GM23338 (cell line): ENCODE data around the gene PIF1. TPM values are rescaled to one million over a fixed set of nuclear protein-coding genes. Genes with fewer than 3 reads are reported as not detected.

ENCODE experiments used
- ATAC-seq: fragments of 200-7000 bp; cut with Tn5 transposase; 3 replicates; pipeline ENCODE4 v1.9.1; 2020
- DNase-seq: peaks from one replicate; pipeline ENCODE4 v3.0.0-alpha.2; 2015; ENCODE audit warnings: low spot score
- H2AFZ ChIP-seq: fragments of 200-600 bp; sonication (generic); 2 replicates; pipeline ENCODE4 v1.8.0; 2016; ENCODE audit warnings: antibody characterized with exemption, mild to moderate bottlenecking, moderate library complexity
- H3F3A ChIP-seq: fragments of 200-600 bp; sonication (generic); replicated peaks from 2 replicates; pipeline ENCODE4 v1.8.0; 2017; ENCODE audit warnings: antibody characterized with exemption, mixed run types, low read depth
- H3K27ac ChIP-seq: fragments of 200-600 bp; sonication (generic); 2 replicates; pipeline ENCODE4 v1.6.1; 2016; ENCODE audit warnings: low read depth
- H3K27me3 ChIP-seq: fragments of 200-600 bp; sonication (generic); 2 replicates; pipeline ENCODE4 v1.8.0; 2016; ENCODE audit warnings: mild to moderate bottlenecking, mixed run types, moderate library complexity; ENCODE audit not compliant: insufficient read depth
- H3K36me3 ChIP-seq: fragments of 200-600 bp; sonication (generic); 2 replicates; pipeline ENCODE4 v1.8.0; 2016; ENCODE audit warnings: mild to moderate bottlenecking; ENCODE audit not compliant: insufficient read depth
- H3K4me1 ChIP-seq: fragments of 200-600 bp; sonication (generic); 2 replicates; pipeline ENCODE4 v1.8.0; 2016; ENCODE audit warnings: mild to moderate bottlenecking, moderate library complexity; ENCODE audit not compliant: insufficient read depth
- H3K4me2 ChIP-seq: fragments of 200-600 bp; sonication (generic); 2 replicates; pipeline ENCODE4 v1.7.1; 2017; ENCODE audit warnings: mixed run types
- H3K4me3 ChIP-seq: fragments of 200-600 bp; sonication (generic); 2 replicates; pipeline ENCODE4 v1.6.1; 2016; ENCODE audit warnings: mixed run types
- H3K79me2 ChIP-seq: fragments of 200-600 bp; sonication (generic); replicated peaks from 2 replicates; pipeline ENCODE4 v1.8.0; 2017; ENCODE audit warnings: mild to moderate bottlenecking; ENCODE audit not compliant: insufficient read depth
- H3K9me2 ChIP-seq: fragments of 200-600 bp; sonication (generic); 2 replicates; pipeline ENCODE4 v1.8.0; 2017; ENCODE audit not compliant: insufficient read depth
- H4K20me1 ChIP-seq: fragments of 200-600 bp; sonication (generic); replicated peaks from 2 replicates; pipeline ENCODE4 v1.8.0; 2017; ENCODE audit warnings: mild to moderate bottlenecking; ENCODE audit not compliant: insufficient read depth
- H3K27ac Mint-ChIP-seq: 2 replicates; pipeline ENCODE4 v1.8.0; 2020; ENCODE audit warnings: inconsistent platforms, mild to moderate bottlenecking, moderate library complexity, mixed read lengths
- H3K27me3 Mint-ChIP-seq: 3 replicates; pipeline ENCODE4 v1.8.0; 2022; ENCODE audit warnings: low read depth, mild to moderate bottlenecking, moderate library complexity, mixed read lengths, inconsistent platforms; ENCODE audit not compliant: insufficient read depth, poor library complexity
- H3K36me3 Mint-ChIP-seq: 3 replicates; pipeline ENCODE4 v1.8.0; 2021; ENCODE audit warnings: low read depth, mild to moderate bottlenecking, inconsistent platforms, moderate library complexity, mixed read lengths
- H3K4me1 Mint-ChIP-seq: 3 replicates; pipeline ENCODE4 v1.8.0; 2020; ENCODE audit warnings: mild to moderate bottlenecking, inconsistent platforms, mixed read lengths
- H3K4me3 Mint-ChIP-seq: 3 replicates; pipeline ENCODE4 v1.8.0; 2021; ENCODE audit warnings: moderate library complexity, mild to moderate bottlenecking, inconsistent platforms, mixed read lengths
- H3K9me3 Mint-ChIP-seq: 3 replicates; pipeline ENCODE4 v1.8.0; 2020; ENCODE audit warnings: moderate library complexity, mild to moderate bottlenecking, inconsistent platforms, mixed read lengths
- CREB1 ChIP-seq: fragments of 250-450 bp; sonication (Bioruptor Pico); IDR thresholded peaks from 2 replicates; pipeline ENCODE4 v1.5.0; 2020; ENCODE audit warnings: low read depth, mild to moderate bottlenecking, moderate library complexity
- EZH2 ChIP-seq: fragments of 200-600 bp; sonication (generic); IDR thresholded peaks from one replicate; pipeline ENCODE4 v1.8.0; 2017; ENCODE audit warnings: antibody characterized with exemption, mild to moderate bottlenecking, low read depth; ENCODE audit not compliant: unreplicated experiment
- EZH2phosphoT487 ChIP-seq: fragments of 200-600 bp; sonication (generic); IDR thresholded peaks from one replicate; pipeline ENCODE4 v1.8.1; 2018; ENCODE audit warnings: antibody characterized with exemption; ENCODE audit not compliant: unreplicated experiment
- NANOG ChIP-seq: IDR thresholded peaks from 2 replicates; pipeline ENCODE4 v1.6.1; 2016; ENCODE audit warnings: antibody characterized with exemption, borderline replicate concordance
- ZNF114 ChIP-seq: fragments of 250-450 bp; sonication (Bioruptor Pico); IDR thresholded peaks from 2 replicates; pipeline ENCODE4 v1.5.0; 2020; ENCODE audit warnings: mild to moderate bottlenecking, moderate library complexity
- polyA plus RNA-seq: library from polyadenylated mRNA; unstranded; fragments of >200 nt; fragmentation: Nextera tagmentation; extraction: Ambion mirVana; gene quantifications from 2 replicates; pipeline ENCODE4 v1.2.1, GENCODE V29; 2016
- total RNA-seq: library from RNA; depleted of rRNA; stranded (reverse); fragments of >200 nt; shearing (Covaris generic); gene quantifications from 2 replicates; pipeline ENCODE4 v1.2.3, GENCODE V29; 2014
- TF ChIP-seq, protein P1 (sequence below): IDR thresholded peaks from 2 replicates; pipeline ENCODE4 v1.6.1; 2016; ENCODE audit warnings: antibody characterized with exemption
- TF ChIP-seq, protein P2 (sequence below), 2 experiments: fragments of 200-600 bp in 1 of 2; sonication (generic) in 1 of 2; conservative IDR thresholded peaks; 2 replicates each; pipeline versions ENCODE4 v1.5.1 to v1.6.1; 2016 to 2017; ENCODE audit warnings: antibody characterized with exemption in 2 of 2, low read depth in 2 of 2, mild to moderate bottlenecking in 2 of 2, moderate library complexity in 1 of 2
- TF ChIP-seq, protein P3 (sequence below): fragments of 250-450 bp; sonication (Bioruptor Pico); IDR thresholded peaks from 2 replicates; pipeline ENCODE4 v1.5.0; 2020; ENCODE audit warnings: mild to moderate bottlenecking, moderate library complexity

Gene PIF1
- total and polyA plus RNA-seq, 2 experiments from 2014 or later: 116 to 200 TPM

DNA sequence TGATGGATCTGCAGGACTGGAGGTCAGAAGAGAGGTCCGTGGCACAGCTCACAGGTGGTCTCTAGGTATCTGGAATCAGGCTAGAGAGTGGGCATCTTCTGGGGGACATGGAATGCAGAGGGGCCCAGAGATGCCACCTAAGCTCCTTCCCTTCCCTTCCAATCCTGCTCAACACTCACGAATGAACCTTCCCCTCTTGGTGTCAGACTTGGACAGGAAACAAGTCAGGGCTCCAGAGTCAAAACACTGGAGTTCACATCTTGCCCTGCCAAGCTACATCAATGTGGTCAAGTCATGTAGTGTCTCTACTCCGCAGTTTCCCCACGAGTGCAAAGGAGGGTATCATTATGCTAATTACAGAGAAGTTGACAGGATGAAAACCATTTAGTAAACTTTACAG is 34.0 kb downstream of the PIF1 start:
- H3K36me3 Mint-ChIP-seq: peaks cover 4% of the 10 kb centered on the region; the same call in 1 of the 3 replicates
- Histone ChIP-seq H3K4me3 (no peak overlapping the region), H3K4me2 (no peak overlapping the region), H3K79me2 (no peaks in the 10 kb centered on the region), H3K27me3 (no peaks in the 10 kb centered on the region), H3K4me1 (no peaks in the 10 kb centered on the region), H4K20me1 (no peaks in the 10 kb centered on the region), H3K36me3 (no peaks in the 10 kb centered on the region), H3K27ac (no peak overlapping the region), H3K9me2 (no peaks in the 10 kb centered on the region), H3F3A (no peaks in the 10 kb centered on the region), H2AFZ (no peak overlapping the region)
- TF ChIP-seq, protein P1, sequence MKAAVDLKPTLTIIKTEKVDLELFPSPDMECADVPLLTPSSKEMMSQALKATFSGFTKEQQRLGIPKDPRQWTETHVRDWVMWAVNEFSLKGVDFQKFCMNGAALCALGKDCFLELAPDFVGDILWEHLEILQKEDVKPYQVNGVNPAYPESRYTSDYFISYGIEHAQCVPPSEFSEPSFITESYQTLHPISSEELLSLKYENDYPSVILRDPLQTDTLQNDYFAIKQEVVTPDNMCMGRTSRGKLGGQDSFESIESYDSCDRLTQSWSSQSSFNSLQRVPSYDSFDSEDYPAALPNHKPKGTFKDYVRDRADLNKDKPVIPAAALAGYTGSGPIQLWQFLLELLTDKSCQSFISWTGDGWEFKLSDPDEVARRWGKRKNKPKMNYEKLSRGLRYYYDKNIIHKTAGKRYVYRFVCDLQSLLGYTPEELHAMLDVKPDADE: no peak
- TF ChIP-seq, protein P2, sequence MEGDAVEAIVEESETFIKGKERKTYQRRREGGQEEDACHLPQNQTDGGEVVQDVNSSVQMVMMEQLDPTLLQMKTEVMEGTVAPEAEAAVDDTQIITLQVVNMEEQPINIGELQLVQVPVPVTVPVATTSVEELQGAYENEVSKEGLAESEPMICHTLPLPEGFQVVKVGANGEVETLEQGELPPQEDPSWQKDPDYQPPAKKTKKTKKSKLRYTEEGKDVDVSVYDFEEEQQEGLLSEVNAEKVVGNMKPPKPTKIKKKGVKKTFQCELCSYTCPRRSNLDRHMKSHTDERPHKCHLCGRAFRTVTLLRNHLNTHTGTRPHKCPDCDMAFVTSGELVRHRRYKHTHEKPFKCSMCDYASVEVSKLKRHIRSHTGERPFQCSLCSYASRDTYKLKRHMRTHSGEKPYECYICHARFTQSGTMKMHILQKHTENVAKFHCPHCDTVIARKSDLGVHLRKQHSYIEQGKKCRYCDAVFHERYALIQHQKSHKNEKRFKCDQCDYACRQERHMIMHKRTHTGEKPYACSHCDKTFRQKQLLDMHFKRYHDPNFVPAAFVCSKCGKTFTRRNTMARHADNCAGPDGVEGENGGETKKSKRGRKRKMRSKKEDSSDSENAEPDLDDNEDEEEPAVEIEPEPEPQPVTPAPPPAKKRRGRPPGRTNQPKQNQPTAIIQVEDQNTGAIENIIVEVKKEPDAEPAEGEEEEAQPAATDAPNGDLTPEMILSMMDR (conservative IDR thresholded peaks at IDR 0.05; ENCODE audit: low read depth in 2 of 2): peak in 1 of 2 experiments; percentile 16; a peak in 1 of 4 replicates
- 0 out of 3 replicates have a peak, but pooled peaks cover 2% of the 10 kb centered on the region for H3K4me1 Mint-ChIP-seq
- no peaks in the 10 kb centered on the region for H3K9me3 Mint-ChIP-seq
- ATAC-seq (no peak), DNase-seq (no peak)
- H3K4me3 Mint-ChIP-seq: no peak overlapping the region
- no peak overlapping the region for H3K27ac Mint-ChIP-seq
- H3K27me3 Mint-ChIP-seq: peaks cover 3% of the 10 kb centered on the region

DNA sequence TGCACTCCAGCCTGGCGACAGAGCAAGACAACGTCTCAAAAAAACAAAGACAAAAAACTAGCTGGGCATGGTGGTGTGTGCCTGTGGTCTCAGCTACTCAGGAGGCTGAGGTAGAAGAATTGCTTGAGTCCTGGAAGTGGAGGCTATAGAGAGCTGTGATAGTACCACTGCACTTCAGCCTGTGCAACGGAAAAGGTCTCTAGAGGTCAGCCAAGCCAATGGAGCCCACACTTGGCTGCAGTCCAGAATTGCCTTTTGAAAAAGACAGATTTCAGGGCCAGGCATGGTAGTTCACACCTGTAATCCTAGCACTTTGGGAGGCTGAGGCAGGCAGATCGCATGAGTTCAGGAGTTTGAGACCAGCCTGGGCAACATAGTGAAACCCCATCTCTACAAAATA is 41.7 kb downstream of the PIF1 start:
- peaks cover 7% of the 10 kb centered on the region; the same call in 2 of the 3 replicates for H3K36me3 Mint-ChIP-seq
- no peak overlapping the region for H3K27ac Mint-ChIP-seq
- Histone ChIP-seq H3K27ac (no peak overlapping the region), H2AFZ (no peak overlapping the region), H3K4me1 (peaks cover 28% of the 10 kb centered on the region), H3K4me2 (no peak overlapping the region), H4K20me1 (no peaks in the 10 kb centered on the region), H3K9me2 (no peaks in the 10 kb centered on the region), H3K79me2 (peaks cover 6% of the 10 kb centered on the region; the same call in 1 of the 2 replicates), H3K36me3 (no peaks in the 10 kb centered on the region; the same call in 1 of the 2 replicates), H3K27me3 (no peaks in the 10 kb centered on the region), H3F3A (peaks cover 4% of the 10 kb centered on the region; the same call in 1 of the 2 replicates), H3K4me3 (no peak overlapping the region)
- H3K27me3 Mint-ChIP-seq: peaks cover 2% of the 10 kb centered on the region
- peaks cover 28% of the 10 kb centered on the region for H3K4me1 Mint-ChIP-seq
- H3K4me3 Mint-ChIP-seq: no peak overlapping the region
- ATAC-seq (no peak), DNase-seq (no peak)
- no peaks in the 10 kb centered on the region for H3K9me3 Mint-ChIP-seq
- TF ChIP-seq, protein P2 (conservative IDR thresholded peaks at IDR 0.05; ENCODE audit: low read depth in 2 of 2): no peak
- TF ChIP-seq, protein P1: no peak
- TF ChIP-seq CREB1 (CRISPR knock-in tag) (no peak), NANOG (no peak), ZNF114 (no peak), EZH2 (no peak), EZH2phosphoT487 (no peak)
- TF ChIP-seq, protein P3, sequence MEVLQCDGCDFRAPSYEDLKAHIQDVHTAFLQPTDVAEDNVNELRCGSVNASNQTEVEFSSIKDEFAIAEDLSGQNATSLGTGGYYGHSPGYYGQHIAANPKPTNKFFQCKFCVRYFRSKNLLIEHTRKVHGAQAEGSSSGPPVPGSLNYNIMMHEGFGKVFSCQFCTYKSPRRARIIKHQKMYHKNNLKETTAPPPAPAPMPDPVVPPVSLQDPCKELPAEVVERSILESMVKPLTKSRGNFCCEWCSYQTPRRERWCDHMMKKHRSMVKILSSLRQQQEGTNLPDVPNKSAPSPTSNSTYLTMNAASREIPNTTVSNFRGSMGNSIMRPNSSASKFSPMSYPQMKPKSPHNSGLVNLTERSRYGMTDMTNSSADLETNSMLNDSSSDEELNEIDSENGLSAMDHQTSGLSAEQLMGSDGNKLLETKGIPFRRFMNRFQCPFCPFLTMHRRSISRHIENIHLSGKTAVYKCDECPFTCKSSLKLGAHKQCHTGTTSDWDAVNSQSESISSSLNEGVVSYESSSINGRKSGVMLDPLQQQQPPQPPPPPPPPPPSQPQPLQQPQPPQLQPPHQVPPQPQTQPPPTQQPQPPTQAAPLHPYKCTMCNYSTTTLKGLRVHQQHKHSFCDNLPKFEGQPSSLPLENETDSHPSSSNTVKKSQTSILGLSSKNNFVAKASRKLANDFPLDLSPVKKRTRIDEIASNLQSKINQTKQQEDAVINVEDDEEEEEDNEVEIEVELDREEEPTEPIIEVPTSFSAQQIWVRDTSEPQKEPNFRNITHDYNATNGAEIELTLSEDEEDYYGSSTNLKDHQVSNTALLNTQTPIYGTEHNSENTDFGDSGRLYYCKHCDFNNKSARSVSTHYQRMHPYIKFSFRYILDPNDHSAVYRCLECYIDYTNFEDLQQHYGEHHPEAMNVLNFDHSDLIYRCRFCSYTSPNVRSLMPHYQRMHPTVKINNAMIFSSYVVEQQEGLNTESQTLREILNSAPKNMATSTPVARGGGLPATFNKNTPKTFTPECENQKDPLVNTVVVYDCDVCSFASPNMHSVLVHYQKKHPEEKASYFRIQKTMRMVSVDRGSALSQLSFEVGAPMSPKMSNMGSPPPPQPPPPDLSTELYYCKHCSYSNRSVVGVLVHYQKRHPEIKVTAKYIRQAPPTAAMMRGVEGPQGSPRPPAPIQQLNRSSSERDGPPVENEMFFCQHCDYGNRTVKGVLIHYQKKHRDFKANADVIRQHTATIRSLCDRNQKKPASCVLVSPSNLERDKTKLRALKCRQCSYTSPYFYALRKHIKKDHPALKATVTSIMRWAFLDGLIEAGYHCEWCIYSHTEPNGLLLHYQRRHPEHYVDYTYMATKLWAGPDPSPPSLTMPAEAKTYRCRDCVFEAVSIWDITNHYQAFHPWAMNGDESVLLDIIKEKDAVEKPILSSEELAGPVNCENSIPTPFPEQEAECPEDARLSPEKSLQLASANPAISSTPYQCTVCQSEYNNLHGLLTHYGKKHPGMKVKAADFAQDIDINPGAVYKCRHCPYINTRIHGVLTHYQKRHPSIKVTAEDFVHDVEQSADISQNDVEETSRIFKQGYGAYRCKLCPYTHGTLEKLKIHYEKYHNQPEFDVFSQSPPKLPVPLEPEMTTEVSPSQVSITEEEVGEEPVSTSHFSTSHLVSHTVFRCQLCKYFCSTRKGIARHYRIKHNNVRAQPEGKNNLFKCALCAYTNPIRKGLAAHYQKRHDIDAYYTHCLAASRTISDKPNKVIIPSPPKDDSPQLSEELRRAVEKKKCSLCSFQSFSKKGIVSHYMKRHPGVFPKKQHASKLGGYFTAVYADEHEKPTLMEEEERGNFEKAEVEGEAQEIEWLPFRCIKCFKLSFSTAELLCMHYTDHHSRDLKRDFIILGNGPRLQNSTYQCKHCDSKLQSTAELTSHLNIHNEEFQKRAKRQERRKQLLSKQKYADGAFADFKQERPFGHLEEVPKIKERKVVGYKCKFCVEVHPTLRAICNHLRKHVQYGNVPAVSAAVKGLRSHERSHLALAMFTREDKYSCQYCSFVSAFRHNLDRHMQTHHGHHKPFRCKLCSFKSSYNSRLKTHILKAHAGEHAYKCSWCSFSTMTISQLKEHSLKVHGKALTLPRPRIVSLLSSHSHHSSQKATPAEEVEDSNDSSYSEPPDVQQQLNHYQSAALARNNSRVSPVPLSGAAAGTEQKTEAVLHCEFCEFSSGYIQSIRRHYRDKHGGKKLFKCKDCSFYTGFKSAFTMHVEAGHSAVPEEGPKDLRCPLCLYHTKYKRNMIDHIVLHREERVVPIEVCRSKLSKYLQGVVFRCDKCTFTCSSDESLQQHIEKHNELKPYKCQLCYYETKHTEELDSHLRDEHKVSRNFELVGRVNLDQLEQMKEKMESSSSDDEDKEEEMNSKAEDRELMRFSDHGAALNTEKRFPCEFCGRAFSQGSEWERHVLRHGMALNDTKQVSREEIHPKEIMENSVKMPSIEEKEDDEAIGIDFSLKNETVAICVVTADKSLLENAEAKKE (CRISPR knock-in tag): no peak
